HG03378 (cell line): ENCODE data around the gene CENPN.

Source experiments
- ATAC-seq: cut with Tn5 transposase; IDR thresholded peaks from one replicate; pipeline ENCODE4 v1.9.1; 2021; ENCODE audit warnings: mild to moderate bottlenecking, moderate library complexity; ENCODE audit not compliant: unreplicated experiment

Gene CENPN

DNA sequence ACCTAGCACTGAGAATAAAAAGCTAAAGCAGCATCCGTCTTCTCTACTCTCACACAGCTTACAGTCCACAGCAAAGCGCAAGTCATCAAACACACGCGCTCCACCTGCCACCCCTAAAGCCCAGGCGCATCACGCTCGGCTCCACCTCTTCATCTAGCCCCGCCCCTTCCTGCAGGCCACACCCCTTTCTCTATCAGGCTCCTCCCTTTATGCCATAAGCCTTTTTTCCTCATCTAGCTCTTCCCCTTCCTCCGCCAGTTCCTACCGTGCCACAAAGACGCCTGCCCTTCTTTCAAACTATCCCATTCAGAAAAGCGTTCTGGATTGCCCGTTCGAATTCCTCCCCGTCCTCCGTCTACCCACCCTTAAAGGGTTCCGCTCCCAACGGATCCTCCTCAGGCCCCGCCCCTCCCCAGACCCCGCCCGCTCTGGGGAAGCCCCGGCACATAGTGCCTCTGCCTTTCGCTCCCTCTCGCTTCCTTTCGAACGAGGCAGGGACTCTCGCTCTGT, 69.6 kb downstream of the CENPN start:
- ATAC-seq: peak; percentile 77

GRCh38 chr16:81077076-81077940, 70.3 kb downstream of the CENPN start, which contains the start of gene C16orf46:
Gene C16orf46 (minus strand): TSS chr16:81077238. CDS start chr16:81063955, 13,283 bp downstream.
- peak; percentile 94 for ATAC-seq

DNA sequence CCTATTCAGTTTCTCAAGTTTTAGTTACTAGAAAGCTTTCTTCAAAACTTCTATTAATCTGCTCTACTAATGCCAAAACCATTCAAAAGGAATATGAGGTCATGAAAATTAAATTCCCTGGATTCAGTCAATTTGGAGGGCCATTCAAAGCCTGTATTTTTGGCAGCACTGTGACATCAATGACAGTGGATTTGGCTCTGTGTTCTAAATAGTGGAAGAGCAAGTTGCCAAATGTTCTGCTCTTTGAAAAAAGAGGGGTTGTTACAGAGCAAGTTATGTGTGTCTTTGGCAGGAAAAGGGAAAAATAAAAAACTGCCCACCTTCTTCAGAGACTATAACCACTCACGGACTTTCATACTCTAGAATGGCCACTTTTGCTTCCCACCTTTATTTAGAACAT, 73.2 kb downstream of the CENPN start:
- no peak for ATAC-seq

GRCh38 chr16:81081014-81081413, 74.0 kb downstream of the CENPN start:
- ATAC-seq: no peak
